H1 (cell line): ENCODE results near the gene GCH1. TPM values are rescaled to one million over a fixed set of nuclear protein-coding genes. Genes with fewer than 3 reads are reported as not detected.

Source experiments
- CBX5 ChIP-seq: fragments of 300-800, 300-1000 bp; sonication (generic); IDR thresholded peaks from 2 replicates; pipeline ENCODE4 v1.7.1; 2016; ENCODE audit warnings: antibody characterized with exemption, low read length, low read depth
- CBX8 ChIP-seq: fragments of 300-800, 300-1000 bp; sonication (generic); IDR thresholded peaks from 2 replicates; pipeline ENCODE4 v1.7.1; 2016; ENCODE audit warnings: low read depth, low read length, borderline replicate concordance
- EP300 ChIP-seq, 2 experiments: IDR thresholded peaks; 1 replicate in 1 of 2; 2 replicates in 1 of 2; pipeline ENCODE4 v1.6.1; 2011 to 2012; ENCODE audit warnings: low read depth in 2 of 2, low read length in 2 of 2, mild to moderate bottlenecking in 2 of 2, borderline replicate concordance in 1 of 2, inconsistent platforms in 1 of 2, moderate library complexity in 1 of 2
- EZH2 ChIP-seq: fragments of 200-600 bp; sonication (generic); IDR thresholded peaks from 2 replicates; pipeline ENCODE4 v1.7.1; 2012; ENCODE audit warnings: low read depth, mild to moderate bottlenecking, moderate library complexity, low read length, inconsistent platforms; ENCODE audit not compliant: severe bottlenecking
- JUN ChIP-seq: IDR thresholded peaks from 2 replicates; pipeline ENCODE4 v1.6.1; 2011; ENCODE audit warnings: low read depth, mild to moderate bottlenecking, improper control_type of control experiment, low read length
- POU5F1 ChIP-seq: IDR thresholded peaks from 2 replicates; pipeline ENCODE4 v1.6.1; 2011; ENCODE audit warnings: low read depth, mild to moderate bottlenecking, low read length, moderate library complexity
- SAP30 ChIP-seq: fragments of 300-600 bp; sonication (generic); IDR thresholded peaks from 2 replicates; pipeline ENCODE4 v1.7.1; 2012; ENCODE audit warnings: low read length, moderate library complexity, mild to moderate bottlenecking, inconsistent platforms; ENCODE audit not compliant: insufficient read depth, insufficient replicate concordance
- SIN3A ChIP-seq, 2 experiments: IDR thresholded peaks in 1 of 2; conservative IDR thresholded peaks in 1 of 2; 2 replicates each; pipeline ENCODE4 v1.6.1; 2011 to 2012; ENCODE audit warnings: low read length in 2 of 2, improper control_type of control experiment in 1 of 2, low read depth in 1 of 2, mild to moderate bottlenecking in 1 of 2
- SP1 ChIP-seq: IDR thresholded peaks from 2 replicates; pipeline ENCODE4 v1.6.1; 2011; ENCODE audit warnings: low read depth, low read length
- polyA plus RNA-seq, 7 experiments: library from polyadenylated mRNA; depleted of rRNA in 3 of 7; stranded (reverse) in 5 of 7; unstranded in 2 of 7; fragments of >200 nt in 5 of 7; fragments of 200-250 nt in 2 of 7; gene quantifications; 1 replicate in 5 of 7; 2 replicates in 1 of 7; 4 replicates in 1 of 7; pipeline versions ENCODE4 v1.2.1 to v1.2.3, GENCODE V29; 2011 to 2013; ENCODE audit warnings: missing spikeins in 2 of 7, mixed read lengths in 2 of 7
- total RNA-seq: library from RNA; stranded (reverse); fragmentation: NEBNext Ultra II Directional; extraction: Animal tissue kit (Norgen Biotek cat#: 25700); gene quantifications from 2 replicates; pipeline ENCODE4 v1.2.1, GENCODE V29; 2021

GCH1 gene
- total and polyA plus RNA-seq, 2 of the 8 experiments (the other 6 are each of a cell fraction or from before 2014, with no cell fraction given) = 7.3 to 7.9 TPM

DNA sequence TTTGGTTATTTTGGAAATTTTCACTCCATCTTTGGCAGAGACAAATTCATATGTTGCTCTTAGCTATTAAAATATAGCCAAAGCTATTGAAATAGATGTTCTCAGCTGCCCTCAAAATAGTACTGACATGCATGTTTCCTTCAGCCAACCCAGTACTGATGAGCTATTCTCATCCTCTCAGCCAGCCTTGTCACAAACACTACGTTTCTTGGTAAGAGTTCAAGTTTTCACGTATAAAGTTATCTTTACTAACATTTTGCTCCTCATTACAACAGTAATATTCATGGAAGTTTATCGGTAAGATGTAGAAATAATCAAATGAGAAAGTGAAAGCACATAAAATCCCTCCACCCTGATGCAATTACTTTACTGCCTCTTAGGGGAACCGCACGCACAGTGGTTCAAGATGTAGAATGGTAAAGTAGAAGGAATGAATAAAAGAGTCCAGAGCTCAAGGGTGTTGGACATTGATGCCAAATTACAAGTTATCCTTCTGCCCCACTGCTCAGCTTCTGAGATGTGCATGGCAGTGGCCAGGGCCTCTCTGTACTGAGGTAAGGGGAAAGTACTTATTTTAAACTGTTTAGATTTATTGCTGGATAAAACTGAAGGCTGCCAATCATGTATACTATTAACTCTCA, 20.7 kb downstream of the GCH1 start (continued):
- TF ChIP-seq SAP30 (no peak), CBX5 (no peak), SP1 (no peak), JUN (no peak), EZH2 (no peak), POU5F1 (no peak), SIN3A (conservative IDR thresholded peaks at IDR 0.05 in 1 of 2, IDR thresholded peaks at IDR 0.05 in 1 of 2; ENCODE audit: low read depth in 1 of 2, low read length in 2 of 2) (no peak), CBX8 (no peak), EP300 (IDR thresholded peaks at IDR 0.05; ENCODE audit: borderline replicate concordance in 1 of 2, low read depth in 2 of 2, low read length in 2 of 2) (no peak)
- TF ChIP-seq, all 59 proteins: peak for 0
